Measurements from ENCODE around the gene EFCAB12.

EFCAB12 gene

DNA sequence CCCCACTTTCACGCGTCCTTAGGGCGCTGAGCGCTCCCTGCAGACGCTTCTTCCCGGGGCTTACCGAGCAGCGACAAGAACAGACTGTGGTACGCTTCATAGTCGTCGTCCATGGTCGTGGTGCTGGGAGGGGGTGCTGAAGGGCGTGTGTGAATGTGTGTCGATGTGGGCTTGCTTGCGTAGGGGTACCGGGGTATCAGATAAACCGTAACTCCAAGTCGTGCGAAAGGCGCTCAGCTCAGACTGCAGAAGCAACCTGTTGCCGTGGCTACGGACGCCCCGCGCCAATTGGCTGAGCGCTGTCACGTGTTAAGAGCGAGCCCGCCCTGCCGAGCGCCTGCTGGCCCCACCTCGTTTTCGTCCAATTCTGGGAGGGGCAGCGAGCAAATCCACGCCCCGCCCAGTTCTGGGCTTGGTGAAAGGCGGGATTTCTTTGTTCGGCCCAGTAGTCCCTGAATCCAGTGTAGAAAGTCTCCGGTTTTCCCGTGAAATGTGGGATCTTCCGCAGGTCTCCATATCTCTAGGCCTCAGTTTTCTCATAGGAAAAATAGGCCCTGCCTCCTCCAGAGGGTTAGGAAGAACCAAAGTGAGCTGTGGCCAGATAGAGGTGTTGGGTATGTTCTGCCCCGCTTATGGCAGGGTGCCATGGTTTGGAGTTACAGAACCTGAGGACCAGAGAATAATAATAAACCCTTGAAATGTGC is at the start of gene EFCAB12:
TSS of gene EFCAB12 (minus strand) at position 261 of the 704 bp plus-strand sequence. CDS start at position 113, 148 bp downstream.
- DNase-seq = peak; percentile 89

GRCh38 chr3:129476586-129476985 is 48.1 kb upstream of the EFCAB12 start:
- DNase-seq = no peak

- no peak for DNase-seq
Observed at GRCh38 chr3:129475863-129476262, 47.4 kb upstream of the EFCAB12 start.

GRCh38 chr3:129474984-129475804 is 46.8 kb upstream of the EFCAB12 start:
- DNase-seq = no peak

GRCh38 chr3:129473769-129474152 is 45.3 kb upstream of the EFCAB12 start:
- no peak for DNase-seq

DNA sequence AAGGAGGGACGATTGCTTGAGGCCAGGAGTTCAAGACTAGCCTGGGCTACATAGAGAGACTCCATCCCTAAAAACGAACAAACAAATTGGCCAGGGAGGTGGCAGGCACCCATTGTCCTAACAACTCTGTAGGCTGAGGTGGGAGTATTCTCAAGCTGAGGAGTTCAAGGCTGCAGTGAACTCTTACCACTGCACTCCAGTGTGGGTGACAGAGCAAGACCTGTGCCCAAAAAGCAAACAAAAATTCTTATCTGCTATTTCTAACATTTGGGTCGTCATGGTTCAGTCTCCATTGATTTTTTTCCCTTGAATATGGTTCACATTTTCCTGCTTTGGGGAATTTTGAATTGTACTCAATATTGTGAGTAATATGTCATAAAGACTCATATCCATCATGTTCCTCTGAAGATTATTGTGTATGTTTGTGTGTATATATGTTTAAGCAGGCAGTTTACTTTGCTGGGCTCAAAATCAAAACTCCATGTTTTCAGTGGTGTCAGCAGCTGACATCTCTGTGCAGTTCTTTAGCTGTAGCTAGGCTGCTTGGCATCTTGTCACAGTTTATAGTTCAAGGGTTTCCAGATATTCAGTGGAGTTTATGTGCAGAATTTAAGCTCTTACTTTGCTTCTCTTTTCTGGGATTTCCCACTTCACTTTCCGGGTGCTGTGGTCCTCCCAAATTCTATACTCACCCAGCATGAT is 44.8 kb upstream of the EFCAB12 start:
- DNase-seq = no peak

GRCh38 chr3:129470861-129471260 is 42.4 kb upstream of the EFCAB12 start:
- DNase-seq = no peak

- no peak for DNase-seq
Observed at GRCh38 chr3:129469026-129469425, 40.6 kb upstream of the EFCAB12 start.

DNA sequence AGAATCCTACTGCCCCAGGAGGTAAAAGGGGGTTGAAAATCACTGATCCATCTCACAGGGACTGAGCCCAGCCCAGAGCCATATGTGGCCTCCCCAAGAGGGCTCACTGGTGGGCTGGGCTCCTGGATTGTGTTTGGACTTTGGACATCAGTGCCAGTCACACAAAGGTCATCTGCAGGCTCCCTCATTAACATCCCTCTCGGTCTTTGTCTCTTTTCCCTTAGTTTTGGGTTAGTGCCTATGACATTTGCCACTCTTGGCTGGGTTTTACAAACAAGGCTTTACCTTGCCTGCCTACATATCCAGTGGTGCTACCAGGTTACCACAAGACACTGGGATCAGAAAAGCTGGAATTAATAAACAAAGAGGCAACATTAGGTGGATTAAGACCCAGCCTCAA is 39.5 kb upstream of the EFCAB12 start:
- DNase-seq = no peak

- no peak for DNase-seq
Observed at GRCh38 chr3:129463716-129464115, 35.3 kb upstream of the EFCAB12 start.

GRCh38 chr3:129463094-129463493 is 34.7 kb upstream of the EFCAB12 start:
- no peak for DNase-seq

- DNase-seq = no peak
Observed at GRCh38 chr3:129462361-129462968, 34.0 kb upstream of the EFCAB12 start.

DNA sequence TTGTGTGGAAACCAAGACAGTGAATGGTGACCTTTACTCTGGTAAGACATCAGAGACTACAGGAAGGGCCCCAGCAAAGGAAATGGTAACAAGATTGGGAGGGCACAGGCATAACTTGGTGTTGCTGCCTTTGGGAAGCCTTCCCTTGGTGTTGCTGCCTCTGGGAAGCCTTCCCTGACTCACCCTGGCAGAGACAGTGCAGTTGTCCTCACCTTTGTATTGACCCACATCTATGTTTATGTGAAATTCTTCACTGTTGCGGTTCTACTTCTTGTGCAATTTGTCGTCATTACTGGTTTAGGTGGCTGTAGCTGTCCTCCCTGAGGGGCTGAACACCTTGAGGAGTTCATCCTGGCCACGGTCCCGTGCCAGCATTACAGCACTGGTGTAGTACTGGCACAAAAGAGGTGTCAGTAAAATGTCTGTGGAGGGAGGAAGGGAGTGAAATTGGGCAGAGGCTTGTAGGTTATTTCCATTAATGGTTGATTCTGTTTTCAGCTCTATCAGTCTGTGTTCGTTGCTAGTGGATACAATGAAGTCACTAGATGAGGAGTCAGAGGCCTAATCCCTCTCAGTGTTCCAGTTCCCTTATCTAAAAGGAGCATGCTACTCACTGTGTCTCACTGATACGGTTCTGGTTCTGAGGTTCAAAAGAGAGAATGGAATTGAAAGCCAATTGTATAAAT is 33.2 kb upstream of the EFCAB12 start:
- DNase-seq = no peak

GRCh38 chr3:129461022-129461421 is 32.6 kb upstream of the EFCAB12 start:
- no peak for DNase-seq

DNA sequence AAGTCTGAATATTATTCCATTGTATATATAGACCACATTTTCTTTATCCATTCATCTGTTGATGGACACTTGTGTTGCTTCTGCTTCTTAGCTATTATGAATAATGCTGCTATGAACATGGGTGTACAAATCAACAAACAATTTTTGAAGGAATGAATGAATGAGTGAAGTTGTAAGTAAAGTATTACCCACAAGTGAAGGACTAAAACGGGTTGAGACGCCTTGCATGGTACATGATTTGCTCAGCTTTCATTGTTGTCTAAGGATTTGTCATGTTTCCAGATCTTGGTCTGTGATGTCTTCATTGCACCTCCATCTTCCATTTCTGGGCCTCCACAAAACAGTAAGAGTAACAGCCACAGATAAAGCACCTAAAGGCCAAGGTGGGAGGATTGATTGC is 32.1 kb upstream of the EFCAB12 start:
- DNase-seq = no peak

- DNase-seq = no peak
Observed at GRCh38 chr3:129460155-129460554, 31.7 kb upstream of the EFCAB12 start.

DNA sequence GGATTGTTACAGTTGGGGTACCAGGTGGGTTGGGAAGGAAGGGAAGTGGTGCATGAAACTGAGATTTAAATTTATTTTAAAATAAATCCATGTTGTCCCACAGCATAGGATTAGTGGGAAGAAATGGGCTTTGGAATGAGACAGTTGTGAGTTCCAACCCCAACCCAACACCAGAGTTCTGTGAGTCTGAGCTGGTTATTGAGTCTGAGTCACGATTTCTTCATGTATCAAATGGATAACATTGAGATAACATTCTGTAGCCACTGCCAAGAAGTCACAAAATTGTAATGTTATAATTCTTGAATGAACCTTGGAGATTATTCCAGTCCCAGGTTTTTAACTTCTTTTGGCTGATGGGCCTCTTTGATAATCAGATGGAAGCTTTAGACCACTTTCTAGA is 25.3 kb upstream of the EFCAB12 start:
- DNase-seq = no peak

GRCh38 chr3:129449279-129450115 is 21.1 kb upstream of the EFCAB12 start:
- no peak for DNase-seq

GRCh38 chr3:129448186-129448895 is 19.9 kb upstream of the EFCAB12 start:
- DNase-seq = no peak

DNA sequence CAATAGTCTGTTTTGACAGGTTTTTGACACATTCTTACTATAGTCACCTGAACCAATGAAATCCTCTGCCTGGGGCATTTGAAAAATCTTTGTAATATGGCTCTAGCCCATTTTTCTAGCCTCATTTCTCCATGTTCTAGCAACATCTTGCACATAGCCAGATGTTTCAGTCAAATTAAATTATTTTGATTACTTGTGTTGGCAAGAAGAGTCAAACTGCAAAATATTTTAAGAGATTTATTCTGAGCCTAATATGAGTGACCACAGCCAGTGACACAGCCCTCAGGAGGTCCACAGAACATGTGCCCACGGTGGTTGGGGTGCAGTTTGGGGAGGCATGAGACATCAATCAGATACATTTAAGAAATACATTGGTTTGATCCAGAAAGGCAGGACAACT is 18.5 kb upstream of the EFCAB12 start:
- DNase-seq = no peak

DNA sequence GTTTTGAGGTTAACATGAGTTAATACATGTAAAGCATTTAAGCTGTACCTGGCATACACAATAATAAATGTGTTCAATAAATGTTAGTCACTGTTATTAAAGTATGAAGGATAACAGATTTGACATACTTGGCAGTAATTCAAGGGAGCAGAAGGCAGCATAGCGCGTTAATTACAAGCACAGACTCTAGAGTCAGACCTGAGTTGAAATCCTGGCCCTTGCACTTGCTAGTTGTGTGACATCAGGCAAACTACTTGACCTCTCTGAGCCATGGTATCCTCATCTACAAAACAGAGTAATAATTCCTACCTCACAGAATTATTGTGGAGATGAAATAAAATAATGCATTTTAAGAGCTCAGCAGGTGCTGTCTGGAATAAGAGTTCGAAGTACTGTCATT is 17.0 kb upstream of the EFCAB12 start:
- no peak for DNase-seq

All from DMS79 (cell line).